ENCODE results near the gene CXCL10.
"Not testable (repeated sequence)": the region's sequence is repeated elsewhere in the genome, so short reads cannot be mapped to it uniquely, and the experiment has no call there.

Gene CXCL10

DNA sequence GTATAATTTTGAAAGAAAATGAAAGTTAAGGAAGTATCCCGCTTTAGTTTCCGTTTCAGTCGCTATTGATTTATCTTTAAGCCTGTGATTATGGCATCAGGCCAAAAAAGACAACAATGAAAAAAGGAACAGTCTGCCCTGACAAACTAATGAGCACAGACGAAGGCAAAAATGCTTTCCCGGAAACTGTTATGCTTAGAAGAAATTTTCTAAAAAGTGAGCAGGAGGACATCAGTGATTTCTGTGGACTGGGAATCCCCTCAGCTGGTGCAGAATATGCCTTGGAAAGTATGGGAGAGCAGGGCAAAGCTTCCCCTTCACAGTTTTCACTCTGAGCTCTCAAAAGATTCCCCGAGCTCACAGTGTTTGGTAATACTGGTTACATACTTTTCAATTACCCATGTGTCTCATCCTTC lies 5.1 kb upstream of the CXCL10 start:
- DNase-seq (ENCODE audit: low read depth) = no peak

DNA sequence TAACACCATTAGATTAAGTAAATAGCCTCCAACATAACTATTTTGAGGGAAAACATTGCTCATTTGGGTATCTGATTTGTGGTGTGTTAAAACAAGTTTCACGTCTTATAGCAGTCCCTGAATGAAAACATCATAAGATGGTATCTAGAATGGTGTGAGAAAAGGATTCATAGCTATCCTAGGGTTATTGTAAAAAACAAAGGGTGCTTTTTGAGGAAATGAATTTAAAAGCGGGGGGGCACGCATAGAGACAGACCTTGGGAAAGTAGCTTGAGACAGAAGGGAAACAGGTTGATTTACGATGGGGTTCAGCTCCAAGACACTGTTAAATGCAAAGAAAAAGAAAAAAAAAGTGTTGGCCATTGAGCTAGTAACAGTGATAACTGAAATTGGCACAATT lies 768 bp upstream of the CXCL10 start:
- DNase-seq (ENCODE audit: low read depth) = no peak

DNA sequence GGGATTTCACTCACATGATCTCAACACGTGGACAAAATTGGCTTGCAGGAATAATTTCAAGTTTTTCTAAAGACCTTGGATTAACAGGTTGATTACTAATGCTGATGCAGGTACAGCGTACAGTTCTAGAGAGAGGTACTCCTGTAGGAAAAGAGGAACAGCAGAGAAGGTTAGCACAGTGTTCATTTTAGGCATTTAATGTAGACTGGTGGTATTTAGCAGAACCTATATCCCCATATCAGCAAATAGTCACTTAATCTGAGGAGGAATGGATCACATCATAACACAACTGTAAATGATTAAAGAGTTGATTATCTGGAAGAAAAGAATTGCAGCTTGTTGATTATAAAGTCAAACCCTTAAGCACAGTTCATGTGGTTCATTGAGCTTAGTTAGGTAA lies 620 bp downstream of the CXCL10 start:
- no peak for DNase-seq (ENCODE audit: low read depth)

DNA sequence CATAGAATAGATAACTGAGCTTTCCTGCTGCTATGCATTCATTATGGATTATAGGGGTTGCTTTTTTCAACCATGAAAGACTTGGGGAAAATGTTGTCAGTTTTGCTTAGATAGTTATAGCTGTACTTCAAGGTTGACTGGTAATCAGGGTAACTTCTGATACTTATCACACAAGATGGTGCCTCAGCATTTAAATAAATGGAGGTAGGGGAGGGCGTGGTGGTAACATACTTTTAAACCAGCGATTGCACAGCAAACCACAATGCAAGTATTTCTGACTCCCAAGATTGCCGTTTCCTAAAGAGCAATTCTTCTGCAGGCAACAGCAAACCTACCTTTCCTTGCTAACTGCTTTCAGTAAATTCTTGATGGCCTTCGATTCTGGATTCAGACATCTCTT lies 1.3 kb downstream of the CXCL10 start:
- no peak for DNase-seq (ENCODE audit: low read depth)

DNA sequence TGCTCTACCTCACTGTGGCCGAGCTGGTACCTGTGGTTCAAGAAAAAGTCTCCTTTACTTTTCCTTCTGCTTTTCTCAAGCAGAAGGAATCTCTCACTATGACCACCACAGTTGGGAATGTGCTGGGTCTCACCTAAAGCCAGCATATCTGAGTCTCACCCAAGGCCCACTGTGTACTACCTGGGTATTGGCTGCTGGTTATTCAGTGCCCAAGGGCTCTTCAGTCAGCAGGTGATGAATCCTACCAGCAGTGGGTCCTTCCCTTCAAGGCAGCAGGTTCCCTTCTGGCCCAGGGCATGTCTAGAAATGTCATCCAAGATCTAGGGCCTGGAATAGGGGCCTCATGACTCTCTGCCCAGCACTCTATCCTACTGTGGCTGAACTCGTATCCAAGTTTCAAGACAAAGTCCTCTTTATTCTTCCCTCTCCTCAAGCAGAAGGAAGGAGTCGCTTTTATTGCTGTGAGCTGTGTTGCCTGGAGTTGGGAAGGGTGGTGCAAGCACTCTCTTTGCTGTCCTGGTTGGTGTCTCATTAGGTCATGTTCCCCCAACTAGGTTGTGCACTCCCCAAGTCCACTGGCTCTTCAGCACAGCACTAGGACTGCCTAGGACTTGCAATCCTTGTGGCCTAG lies 6.1 kb downstream of the CXCL10 start:
- no peak for DNase-seq (ENCODE audit: low read depth)

DNA sequence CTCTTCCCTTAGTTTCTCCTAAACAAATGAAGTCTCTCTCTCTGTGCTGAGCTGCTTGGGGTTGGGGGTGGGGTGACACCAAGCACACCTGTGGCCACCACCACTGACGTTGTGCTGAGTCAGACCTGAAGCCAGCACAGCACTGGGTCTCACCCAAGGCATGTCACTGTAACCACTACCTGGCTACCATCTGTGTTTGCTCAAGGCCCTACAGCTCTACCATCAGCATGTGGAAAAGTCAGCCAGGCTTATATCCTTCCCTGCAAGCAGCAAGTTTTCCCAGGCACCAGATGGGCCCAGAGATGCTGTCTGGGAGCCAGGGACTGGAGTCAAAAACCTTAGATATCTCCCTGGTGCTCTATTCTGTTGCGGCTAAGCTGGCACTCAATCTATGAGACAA lies 6.9 kb downstream of the CXCL10 start:
- no peak for DNase-seq (ENCODE audit: low read depth)

DNA sequence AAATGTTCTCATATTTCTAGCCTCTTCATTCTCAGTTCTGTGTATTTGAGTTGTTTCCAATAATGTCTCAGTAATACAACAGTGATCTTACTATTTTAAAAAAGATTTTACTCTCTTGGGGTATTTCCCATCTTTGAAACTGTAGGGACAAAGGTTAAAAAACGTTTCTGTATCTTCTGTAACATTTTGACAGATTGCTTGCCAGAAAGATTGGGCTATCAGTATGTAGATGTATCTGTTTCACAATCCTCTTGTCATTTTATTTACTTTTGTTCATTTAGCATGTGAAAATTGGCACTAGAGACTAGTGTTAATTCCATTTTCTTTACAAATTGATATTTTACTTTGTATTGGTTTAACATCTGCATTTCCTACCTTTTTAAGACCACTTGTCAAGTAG lies 9.8 kb downstream of the CXCL10 start:
- no peak for DNase-seq (ENCODE audit: low read depth)

DNA sequence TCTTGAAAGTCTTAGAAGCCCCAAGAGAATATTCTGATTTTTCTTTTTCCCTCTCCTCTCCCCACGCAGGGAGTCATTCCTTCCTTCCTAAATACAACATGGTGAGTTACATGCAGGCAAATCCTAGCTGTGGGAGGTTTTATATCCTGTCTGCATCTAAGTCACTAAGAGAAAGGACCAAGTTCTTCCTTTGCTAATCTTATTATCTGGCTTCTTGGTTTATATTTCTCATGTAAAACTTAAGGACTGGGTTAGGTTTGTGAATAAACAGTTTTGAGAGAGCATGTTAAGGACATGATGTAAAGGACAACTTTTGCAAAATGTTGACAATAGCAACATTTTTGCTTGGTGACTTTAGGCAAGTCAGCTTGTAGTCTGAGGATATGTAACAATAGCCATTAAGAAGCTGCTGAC lies 10.9 kb downstream of the CXCL10 start:
- no peak for DNase-seq (ENCODE audit: low read depth)

DNA sequence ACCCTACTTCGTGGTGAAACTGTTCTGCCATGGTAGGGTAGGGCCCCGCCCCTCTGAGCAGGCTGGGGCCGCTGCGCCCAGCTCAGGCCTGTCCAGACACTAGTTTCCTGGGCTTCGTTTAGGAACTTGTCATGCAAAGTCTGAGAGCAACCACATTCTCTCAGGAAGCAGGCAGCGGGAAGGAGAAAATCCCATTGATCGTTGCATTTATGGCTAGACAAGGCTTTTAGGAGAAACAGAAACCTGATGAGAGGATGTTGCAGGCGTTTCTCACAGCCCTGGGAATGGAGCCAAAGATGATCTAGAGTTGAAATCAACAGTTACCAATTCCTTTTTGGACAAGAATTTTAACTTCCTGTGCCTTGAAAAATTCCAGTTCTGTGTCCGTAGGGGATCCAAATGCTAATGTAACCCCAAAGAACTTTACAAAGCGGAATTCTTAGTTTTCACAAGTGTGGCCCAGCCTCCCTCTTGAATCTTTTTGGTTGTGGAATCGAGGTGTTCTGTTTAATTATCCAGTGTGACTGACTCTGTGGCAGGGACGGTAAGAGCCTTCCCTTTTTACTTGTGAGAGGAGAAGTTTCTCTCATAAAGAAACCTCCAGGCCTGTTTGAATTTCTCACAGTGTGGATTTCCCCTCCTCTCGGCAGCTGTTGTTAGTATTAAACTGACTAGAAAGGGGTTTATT lies 11.5 kb downstream of the CXCL10 start:
- DNase-seq (ENCODE audit: low read depth) = no peak

DNA sequence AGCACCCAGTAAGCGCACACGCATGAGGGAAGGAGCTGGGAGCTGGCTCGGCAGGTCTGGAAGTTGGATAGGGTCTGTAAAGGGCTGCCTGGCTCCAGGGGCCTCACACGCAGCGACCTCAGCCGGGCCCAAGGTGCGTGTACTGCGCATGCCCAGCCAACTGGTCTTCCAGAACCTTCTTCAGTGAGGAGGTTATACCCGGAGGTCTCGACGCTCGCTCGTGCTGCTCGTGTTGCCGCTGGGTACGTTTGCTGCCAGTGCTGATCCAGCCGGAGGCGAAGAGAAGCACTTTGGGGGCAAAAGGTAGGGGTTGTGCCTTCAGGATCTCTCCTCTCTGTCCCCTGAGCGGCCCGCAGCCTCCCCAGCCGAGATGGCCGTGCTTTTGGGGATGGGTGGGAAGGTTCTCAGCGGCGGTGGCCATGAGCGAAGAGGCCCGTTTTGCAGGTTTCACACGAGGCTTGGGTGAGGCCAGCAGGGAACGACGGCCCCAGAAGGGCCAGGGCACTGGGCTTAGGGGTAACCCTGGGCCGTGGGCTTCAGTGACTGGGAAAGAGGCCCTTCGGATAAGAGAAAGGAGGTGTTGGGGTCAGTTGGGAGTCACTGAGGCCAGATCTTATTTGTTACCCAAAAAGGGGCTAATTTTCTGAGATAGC lies 12.2 kb downstream of the CXCL10 start:
- no peak for DNase-seq (ENCODE audit: low read depth)

DNA sequence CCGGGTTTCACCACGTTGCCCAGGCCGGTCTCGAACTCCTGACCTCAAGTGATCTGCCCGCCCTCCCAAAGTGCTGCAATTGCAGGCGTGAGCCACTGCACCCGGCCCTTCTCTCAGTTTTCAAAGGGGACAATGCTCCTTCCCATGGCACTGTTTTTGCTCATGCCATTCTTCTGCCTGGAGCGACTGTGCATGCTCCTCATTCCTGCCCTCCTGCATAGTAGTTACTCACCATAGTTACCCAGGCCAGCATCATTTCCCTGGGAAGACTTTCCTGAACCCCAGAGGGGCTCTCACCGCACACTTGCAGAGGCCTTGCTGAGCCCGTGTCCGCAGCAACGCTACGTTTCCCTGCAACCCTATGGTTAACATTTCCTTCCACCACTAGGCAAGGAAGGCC lies 12.7 kb downstream of the CXCL10 start:
- DNase-seq (ENCODE audit: low read depth) = no peak

DNA sequence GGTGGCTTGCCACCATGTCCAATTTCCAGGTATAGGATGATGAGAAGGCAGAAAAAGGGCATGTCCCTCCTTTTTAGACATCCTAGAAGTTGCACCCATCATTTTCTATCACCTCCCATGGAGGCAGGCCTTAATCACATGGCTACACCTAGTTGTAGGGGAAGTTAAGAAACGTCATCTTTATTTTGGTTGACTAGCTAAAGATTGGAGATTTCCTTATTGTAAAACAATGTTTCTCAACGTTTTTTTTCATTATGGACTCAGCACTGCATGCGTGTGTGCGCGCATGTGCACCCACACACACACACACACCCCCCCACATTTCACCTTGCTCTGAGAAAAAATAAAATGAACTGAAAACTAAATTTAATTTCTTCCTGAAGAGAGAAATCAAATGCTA lies 14.0 kb downstream of the CXCL10 start:
- no peak for DNase-seq (ENCODE audit: low read depth)

DNA sequence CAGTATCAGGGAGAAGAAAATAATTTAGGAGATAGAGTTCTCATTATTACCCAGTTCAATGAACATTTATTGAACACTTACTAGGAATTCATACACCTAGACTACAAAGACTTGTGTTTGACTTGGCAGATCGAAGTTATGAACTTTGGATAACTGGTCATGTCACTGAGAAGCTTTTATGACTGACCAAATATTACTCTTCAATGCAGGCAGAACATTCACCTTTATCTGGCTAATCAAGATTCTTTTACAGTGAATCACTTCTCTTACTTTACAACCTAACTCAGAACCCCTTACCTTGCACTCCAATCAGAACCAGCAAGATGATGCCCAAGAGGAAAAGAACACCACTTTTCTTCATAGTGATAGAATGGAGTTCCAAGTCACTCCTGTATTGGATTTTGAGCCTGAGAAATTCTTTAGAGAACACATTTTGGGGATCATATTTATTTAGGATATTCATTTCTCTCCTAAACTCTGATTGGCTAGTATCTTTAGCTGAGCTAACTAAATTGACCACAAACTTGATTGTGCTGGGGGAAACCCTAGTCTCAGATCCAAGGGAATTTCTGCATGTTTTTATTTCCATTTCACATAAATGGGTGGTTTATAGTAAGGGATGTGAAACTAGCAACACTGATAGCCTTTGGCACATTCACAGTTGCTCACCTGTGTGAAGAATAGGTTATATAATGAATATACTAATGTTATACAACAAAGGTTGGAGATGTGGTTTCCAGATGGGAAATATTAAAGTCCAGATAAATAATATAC lies 16.0 kb downstream of the CXCL10 start, which contains the start of gene CXCL9:
Gene CXCL9, minus strand, starts transcription at position 421 of the 774 bp plus-strand sequence. Its CDS starts 60 bp downstream, at position 361.
- no peak for DNase-seq (ENCODE audit: low read depth)

DNA sequence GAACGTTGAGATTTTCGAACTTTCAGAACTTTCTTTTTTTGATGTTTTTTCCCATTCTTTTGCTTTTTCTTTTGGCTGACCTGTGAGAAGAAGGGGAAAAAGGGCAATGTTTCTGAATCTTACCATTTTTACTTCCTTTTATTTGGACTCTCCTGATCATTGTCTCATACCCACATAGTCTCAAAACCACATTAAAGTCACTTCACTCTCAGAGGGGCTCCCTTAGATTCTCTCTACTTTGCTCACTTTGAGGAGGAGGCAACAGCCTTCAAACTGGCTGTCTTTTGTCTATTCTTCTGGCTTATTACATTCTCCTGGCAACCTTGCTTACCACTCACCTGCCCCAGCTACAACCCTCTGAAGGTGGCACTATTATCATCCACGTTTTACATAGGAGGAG lies 19.7 kb downstream of the CXCL10 start:
- no peak for DNase-seq (ENCODE audit: low read depth)

DNA sequence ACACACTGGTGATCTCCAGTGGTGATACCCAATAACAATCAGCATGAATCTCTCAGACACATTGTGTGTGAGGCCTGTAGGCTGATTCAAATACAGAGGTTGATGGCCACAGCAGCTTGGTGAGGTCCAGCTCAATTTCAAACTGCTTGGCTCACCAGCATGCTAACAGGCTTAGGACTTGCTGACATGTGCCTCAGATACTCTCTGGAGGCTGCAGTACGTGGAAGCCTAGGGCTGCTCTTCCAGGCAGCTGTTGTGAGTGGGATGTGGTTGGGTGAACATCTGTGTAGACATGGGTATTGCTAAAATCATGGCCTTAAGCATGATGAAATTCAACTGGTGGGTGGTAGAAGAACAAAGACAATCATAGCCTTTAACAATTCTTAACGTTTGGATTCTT lies 20.3 kb downstream of the CXCL10 start:
- DNase-seq (ENCODE audit: low read depth) = no peak

DNA sequence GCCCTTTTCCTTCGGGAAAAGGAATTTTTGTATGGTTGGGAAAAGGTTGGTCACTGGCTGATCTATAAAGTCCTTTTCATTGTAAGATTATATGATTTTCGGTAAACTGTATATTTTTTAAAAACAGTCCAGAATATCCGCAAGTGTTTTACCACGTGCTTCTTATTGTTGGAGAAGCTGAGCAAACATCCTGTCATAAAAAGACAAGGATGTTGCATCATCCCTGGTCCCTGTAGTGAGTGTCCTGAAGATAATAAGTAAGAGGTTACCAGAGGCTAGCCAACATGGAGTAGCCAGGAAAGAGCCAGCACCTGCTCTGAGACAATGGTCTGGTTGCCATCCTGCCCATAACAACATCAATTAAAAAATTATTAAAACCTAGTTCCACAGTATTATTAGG lies 21.1 kb downstream of the CXCL10 start:
- no peak for DNase-seq (ENCODE audit: low read depth)

DNA sequence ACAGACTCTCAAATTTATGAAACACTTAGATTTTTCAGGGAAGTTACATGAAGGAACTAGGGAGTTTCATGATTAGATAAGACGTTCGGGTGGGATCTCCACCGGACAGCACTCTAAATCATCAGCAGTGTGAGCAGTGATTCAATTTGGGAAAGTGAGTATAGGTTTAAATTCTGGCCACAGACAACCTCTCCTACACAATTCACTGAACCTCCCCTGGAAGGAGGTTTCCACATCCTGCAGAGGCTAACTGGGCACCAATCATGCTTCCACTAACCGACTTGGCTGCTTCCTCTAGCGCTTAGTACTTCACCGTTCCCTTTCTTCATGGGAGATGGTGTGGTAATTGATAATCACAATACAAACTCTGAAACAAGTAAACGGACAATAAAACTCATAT lies 21.6 kb downstream of the CXCL10 start:
- DNase-seq (ENCODE audit: low read depth) = no peak

DNA sequence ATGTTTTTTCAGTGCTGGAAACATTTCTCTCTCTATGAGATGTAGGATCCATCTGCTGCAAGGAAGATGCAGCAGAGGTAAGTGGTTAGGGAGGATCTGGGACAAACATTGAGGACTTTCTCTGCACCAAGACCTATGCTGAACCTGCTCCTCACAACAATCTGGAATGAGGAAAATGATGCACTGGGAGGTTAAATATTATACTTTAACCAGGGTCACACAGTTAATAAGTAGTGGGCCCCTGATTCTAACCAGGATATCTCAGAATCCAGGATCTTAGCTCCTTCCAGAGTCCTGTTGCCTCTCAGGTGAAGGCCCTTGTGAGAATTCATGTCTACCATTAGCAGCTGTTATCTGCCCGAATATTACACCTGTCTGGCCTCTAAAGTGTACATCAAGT lies 23.0 kb downstream of the CXCL10 start:
- no peak for DNase-seq (ENCODE audit: low read depth)

DNA sequence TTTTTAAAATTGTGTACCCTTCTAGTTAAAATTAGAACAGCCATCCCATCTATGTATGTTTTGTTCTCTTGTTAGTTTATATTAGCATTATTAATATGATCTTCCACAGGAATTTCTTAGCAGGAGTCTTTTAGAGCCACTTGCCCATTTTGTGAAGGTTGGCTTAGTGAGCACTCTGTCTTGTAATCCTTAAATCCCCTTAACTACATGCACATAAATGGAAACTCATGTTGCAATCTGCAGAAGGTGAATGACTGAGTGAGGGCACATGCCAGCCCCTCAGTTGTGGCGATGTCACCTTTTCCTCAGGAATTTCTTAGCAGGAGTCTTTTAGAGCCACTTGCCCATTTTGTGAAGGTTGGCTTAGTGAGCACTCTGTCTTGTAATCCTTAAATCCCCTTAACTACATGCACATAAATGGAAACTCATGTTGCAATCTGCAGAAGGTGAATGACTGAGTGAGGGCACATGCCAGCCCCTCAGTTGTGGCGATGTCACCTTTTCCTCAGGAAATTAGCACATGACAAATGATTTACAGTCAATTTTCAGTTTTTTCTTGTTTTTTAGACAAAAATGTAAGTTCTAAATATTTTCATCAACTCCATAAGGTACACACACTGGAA lies 24.7 kb downstream of the CXCL10 start:
- DNase-seq (ENCODE audit: low read depth) = not testable (repeated sequence)

DNA sequence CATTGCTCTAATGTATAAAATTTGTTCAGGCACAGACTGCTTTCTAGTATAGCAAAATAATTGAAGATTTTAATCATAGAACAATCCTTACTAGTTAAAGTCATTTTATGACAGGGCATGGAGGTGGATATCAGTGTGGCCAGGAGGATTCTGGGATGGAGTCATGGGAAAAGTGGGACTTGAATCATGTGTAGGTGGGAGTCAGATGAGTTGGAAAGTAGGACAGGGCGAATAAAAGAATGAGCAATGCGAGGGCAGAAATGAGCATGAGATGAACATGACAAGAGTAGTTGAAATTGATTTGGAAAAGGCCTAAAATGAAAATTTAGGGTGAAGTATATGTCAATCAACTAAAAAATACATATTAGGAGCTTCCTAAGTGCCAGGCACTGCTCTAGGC lies 25.4 kb downstream of the CXCL10 start:
- DNase-seq (ENCODE audit: low read depth) = no peak

DNA sequence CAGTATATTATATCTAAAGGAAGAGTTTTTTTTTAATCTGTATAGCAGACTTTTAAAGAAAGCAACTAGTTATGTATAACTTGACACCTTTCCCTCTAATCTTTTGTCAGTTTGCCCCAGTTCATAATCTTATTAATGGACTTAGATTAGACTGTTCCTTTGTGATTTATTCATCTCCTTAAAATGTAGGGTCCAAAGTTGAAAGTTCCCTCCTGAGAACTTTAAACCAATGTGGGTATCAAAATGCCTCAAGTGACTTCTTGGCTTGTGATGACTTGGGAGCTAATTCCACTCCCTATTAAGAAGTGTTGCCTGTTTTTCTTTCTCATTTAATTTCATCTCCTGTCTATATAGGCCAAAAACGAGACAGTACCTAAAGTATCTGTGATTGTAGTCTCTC lies 26.2 kb downstream of the CXCL10 start:
- DNase-seq (ENCODE audit: low read depth) = no peak

DNA sequence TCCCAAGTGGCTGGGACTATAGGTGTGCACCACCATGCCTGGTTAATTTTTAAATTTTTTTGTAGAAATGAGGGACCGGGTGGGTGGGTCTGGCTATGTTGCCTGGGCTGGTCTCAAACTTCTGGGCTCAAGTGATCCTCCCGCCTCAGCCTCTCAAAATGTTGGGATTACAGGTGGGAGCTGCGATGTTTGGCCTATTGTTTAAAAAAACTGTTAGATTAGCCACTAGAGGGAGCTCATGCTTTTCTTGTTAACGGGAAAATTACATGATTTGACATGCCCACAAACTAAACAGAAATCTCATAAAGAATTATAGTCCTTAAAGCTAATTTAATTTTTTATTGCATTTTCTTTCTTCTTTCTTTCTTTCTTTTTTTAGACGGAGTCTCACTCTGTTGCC lies 27.6 kb downstream of the CXCL10 start:
- DNase-seq (ENCODE audit: low read depth) = peak; percentile 53

Measured in amniotic epithelial cell (primary cell).